A549 (cell line): Measurements from ENCODE around the gene DDI1. TPM values are rescaled to one million over a fixed set of nuclear protein-coding genes. Genes with fewer than 3 reads are reported as not detected.

ENCODE experiments used
- ATAC-seq, 2 experiments: fragments of 200-7000 bp in 1 of 2; fragments of >200 bp in 1 of 2; cut with Nextera tagmentation in 1 of 2; cut with Tn5 transposase in 1 of 2; 3 replicates each; pipeline versions ENCODE4 v1.8.0 to v1.9.1; 2018 to 2020; ENCODE audit warnings: mild to moderate bottlenecking in 1 of 2, moderate library complexity in 1 of 2
- CTCF ChIA-PET: fragments of 300-600 bp; sonication (Branson Sonifier 250); formaldehyde crosslinking; extraction: SDS; loops from one replicate; lab custom pipeline; 2021; ENCODE audit warnings: antibody characterized with exemption, inconsistent platforms; lab: Yijun Ruan, JAX
- POLR2A ChIA-PET: fragments of 350-600 bp; formaldehyde crosslinking; extraction: SDS; loops from one replicate; lab custom pipeline; 2021; ENCODE audit warnings: antibody characterized with exemption, inconsistent platforms; lab: Yijun Ruan, JAX
- DNase-seq, 2 experiments: peaks; one replicate each; pipeline versions ENCODE4 v3.0.0 to v3.0.0-alpha.2; 2011 to 2016; ENCODE audit warnings: low read depth in 1 of 2, low spot score in 1 of 2
- FAIRE-seq: peaks from 2 replicates; lab custom pipeline; 2011; peaks lifted over from hg19 to GRCh38; lab: Jason Lieb, UNC
- H3K27ac ChIP-seq, 2 experiments: fragments of >200 bp; sonication (Bioruptor Twin); formaldehyde crosslinking; 3 replicates each; pipeline ENCODE4 v1.5.1; 2016 to 2017
- H3K4me1 ChIP-seq: fragments of >200 bp; sonication (Bioruptor Twin); formaldehyde crosslinking; 3 replicates; pipeline ENCODE4 v1.6.1; 2016
- H3K4me2 ChIP-seq: fragments of >200 bp; sonication (Bioruptor Twin); formaldehyde crosslinking; 3 replicates; pipeline ENCODE4 v1.6.1; 2016
- H3K4me3 ChIP-seq: fragments of >200 bp; sonication (Bioruptor Twin); formaldehyde crosslinking; 3 replicates; pipeline ENCODE4 v1.5.1; 2016
- H3K9me3 ChIP-seq: fragments of >200 bp; sonication (Bioruptor Twin); formaldehyde crosslinking; 3 replicates; pipeline ENCODE4 v1.6.1; 2016
- CBX2 ChIP-seq: fragments of 200-600 bp; sonication (generic); IDR thresholded peaks from 2 replicates; pipeline ENCODE4 v1.6.1; 2016; ENCODE audit warnings: low read depth, mild to moderate bottlenecking, borderline replicate concordance
- CEBPB ChIP-seq, 2 experiments: fragments of >200 bp in 1 of 2; sonication (Bioruptor Twin) in 1 of 2; formaldehyde crosslinking in 1 of 2; IDR thresholded peaks; 2 replicates each; pipeline ENCODE4 v1.6.1; 2012 to 2016
- CHD2 ChIP-seq: fragments of 150-350 bp; IDR thresholded peaks from 2 replicates; pipeline ENCODE4 v1.6.1; 2014; ENCODE audit warnings: low read length; ENCODE audit not compliant: partially characterized antibody
- CHD4 ChIP-seq: fragments of 200-600 bp; sonication (generic); IDR thresholded peaks from 2 replicates; pipeline ENCODE4 v1.6.1; 2016; ENCODE audit warnings: antibody characterized with exemption, mild to moderate bottlenecking, borderline replicate concordance
- EHF ChIP-seq: fragments of 250-450 bp; sonication (Bioruptor Pico); IDR thresholded peaks from 2 replicates; pipeline ENCODE4 v1.5.0; 2020; ENCODE audit warnings: mild to moderate bottlenecking
- ESRRA ChIP-seq: fragments of 150-350 bp; IDR thresholded peaks from 2 replicates; pipeline ENCODE4 v1.6.1; 2014; ENCODE audit warnings: mild to moderate bottlenecking, low read length, borderline replicate concordance
- FOSL2 ChIP-seq, 2 experiments: fragments of 450-650 bp in 1 of 2; fragments of >200 bp in 1 of 2; sonication (Bioruptor Twin) in 1 of 2; formaldehyde crosslinking; IDR thresholded peaks; 2 replicates each; pipeline versions ENCODE4 v1.5.0 to v1.6.1; 2016 to 2020; ENCODE audit warnings: mild to moderate bottlenecking in 1 of 2, moderate library complexity in 1 of 2
- FOXS1 ChIP-seq: fragments of 250-450 bp; sonication (Bioruptor Pico); IDR thresholded peaks from 2 replicates; pipeline ENCODE4 v1.5.0; 2020; ENCODE audit warnings: mild to moderate bottlenecking, moderate library complexity
- HDAC2 ChIP-seq: fragments of 200-600 bp; sonication (generic); IDR thresholded peaks from 2 replicates; pipeline ENCODE4 v1.6.1; 2016
- HEYL ChIP-seq: fragments of 250-450 bp; sonication (Bioruptor Pico); IDR thresholded peaks from 2 replicates; pipeline ENCODE4 v1.8.0; 2021; ENCODE audit warnings: mild to moderate bottlenecking, moderate library complexity
- HOXA7 ChIP-seq: fragments of 250-450 bp; sonication (Bioruptor Pico); IDR thresholded peaks from 2 replicates; pipeline ENCODE4 v1.5.0; 2020; ENCODE audit warnings: mild to moderate bottlenecking, moderate library complexity
- JUN ChIP-seq, 2 experiments: fragments of >200 bp; sonication (Bioruptor Twin); formaldehyde crosslinking; IDR thresholded peaks; 2 replicates in 1 of 2; 3 replicates in 1 of 2; pipeline ENCODE4 v1.6.1; 2016 to 2017
- KDM1A ChIP-seq: fragments of 200-600 bp; sonication (generic); IDR thresholded peaks from 2 replicates; pipeline ENCODE4 v1.6.1; 2016; ENCODE audit warnings: low read depth, mild to moderate bottlenecking
- MAFK ChIP-seq: fragments of 450-650 bp; IDR thresholded peaks from 2 replicates; pipeline ENCODE4 v1.6.1; 2014; ENCODE audit not compliant: partially characterized antibody
- NFE2L2 ChIP-seq: fragments of 150-350 bp; conservative IDR thresholded peaks from 2 replicates; pipeline ENCODE4 v1.6.1; 2014; ENCODE audit warnings: low read length
- NPAS2 ChIP-seq: fragments of 250-450 bp; sonication (Bioruptor Pico); IDR thresholded peaks from 2 replicates; pipeline ENCODE4 v1.8.0; 2022; ENCODE audit warnings: mild to moderate bottlenecking, moderate library complexity, borderline replicate concordance
- NR3C1 ChIP-seq: fragments of >200 bp; sonication (Bioruptor Twin); formaldehyde crosslinking; IDR thresholded peaks from 3 replicates; pipeline ENCODE4 v1.6.1; 2017
- PHF8 ChIP-seq: fragments of 200-600 bp; sonication (generic); IDR thresholded peaks from 2 replicates; pipeline ENCODE4 v1.6.1; 2016; ENCODE audit warnings: low read depth, mild to moderate bottlenecking, antibody characterized with exemption, moderate library complexity, borderline replicate concordance
- RFX5 ChIP-seq: fragments of 450-650 bp; IDR thresholded peaks from 2 replicates; pipeline ENCODE4 v1.7.1; 2014; ENCODE audit warnings: antibody characterized with exemption, mild to moderate bottlenecking, moderate library complexity
- TFCP2L1 ChIP-seq: fragments of 250-450 bp; sonication (Bioruptor Pico); IDR thresholded peaks from 2 replicates; pipeline ENCODE4 v1.5.0; 2021; ENCODE audit warnings: mild to moderate bottlenecking
- ZC3H11A ChIP-seq: fragments of 450-650 bp; IDR thresholded peaks from 2 replicates; pipeline ENCODE4 v1.6.1; 2014; ENCODE audit warnings: antibody characterized with exemption, mild to moderate bottlenecking
- ZNF302 ChIP-seq: fragments of 250-450 bp; sonication (Bioruptor Pico); IDR thresholded peaks from 2 replicates; pipeline ENCODE4 v1.9.0; 2021; ENCODE audit warnings: inconsistent platforms, mild to moderate bottlenecking, moderate library complexity
- WGBS: methylation state at CpG from one replicate; pipeline ENCODE4 v1.1.6; 2017; ENCODE audit errors: missing lambda C conversion rate; 5-methylcytosine and 5-hydroxymethylcytosine counted together
- polyA plus RNA-seq, 4 experiments: library from polyadenylated mRNA; depleted of rRNA in 3 of 4; stranded (reverse); fragments of >200 nt; fragmentation: RNase III in 1 of 4; extraction: RNeasy Plus Mini Kit Qiagen cat#74134 plus additional on column Dnase treatment in 1 of 4; gene quantifications; 2 replicates in 3 of 4; 3 replicates in 1 of 4; pipeline ENCODE4 v1.2.3, GENCODE V29; 2011 to 2017
- TF ChIP-seq, protein P1 (sequence below): fragments of >200 bp; sonication (Bioruptor Twin); formaldehyde crosslinking; IDR thresholded peaks from 2 replicates; pipeline ENCODE4 v1.6.1; 2016
- TF ChIP-seq, protein P2 (sequence below): IDR thresholded peaks from 2 replicates; pipeline ENCODE4 v1.6.1; 2012; ENCODE audit warnings: low read depth, borderline replicate concordance
- TF ChIP-seq, protein P3 (sequence below): fragments of >200 bp; sonication (Bioruptor Twin); formaldehyde crosslinking; IDR thresholded peaks from 3 replicates; pipeline ENCODE4 v1.5.1; 2016
- TF ChIP-seq, protein P4 (sequence below): fragments of 450-650 bp; IDR thresholded peaks from 2 replicates; pipeline ENCODE4 v1.6.1; 2014; ENCODE audit warnings: antibody characterized with exemption

The DDI1 gene
- polyA plus RNA-seq, 2 of the 4 experiments (the other 2 are of a cell fraction), result not detected

DNA sequence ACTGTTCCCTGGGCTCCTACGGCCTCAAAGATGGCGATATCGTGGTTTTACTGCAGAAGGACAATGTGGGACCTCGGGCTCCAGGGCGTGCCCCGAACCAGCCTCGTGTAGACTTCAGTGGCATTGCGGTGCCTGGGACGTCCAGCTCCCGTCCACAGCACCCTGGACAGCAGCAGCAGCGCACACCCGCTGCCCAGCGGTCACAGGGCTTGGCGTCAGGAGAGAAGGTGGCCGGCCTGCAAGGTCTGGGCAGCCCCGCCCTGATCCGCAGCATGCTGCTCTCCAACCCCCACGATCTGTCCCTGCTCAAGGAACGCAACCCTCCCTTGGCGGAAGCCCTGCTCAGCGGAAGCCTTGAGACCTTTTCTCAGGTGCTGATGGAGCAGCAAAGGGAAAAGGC is 555 bp downstream of the DDI1 start:
- DNase-seq, result no peak
- Histone ChIP-seq H3K27ac (no peak overlapping the region), H3K4me1 (peaks cover 20% of the 10 kb centered on the region), H3K4me3 (no peak overlapping the region), H3K4me2 (no peak overlapping the region), H3K9me3 (no peaks in the 10 kb centered on the region)
- ChIA-PET CTCF (no interaction called here), POLR2A (no interaction called here)
- ATAC-seq, result no peak
- TF ChIP-seq CHD2 (no peak), HOXA7 (no peak), NPAS2 (CRISPR knock-in tag) (no peak), FOSL2 (IDR thresholded peaks at IDR 0.05) (no peak), FOSL2 (CRISPR knock-in tag; IDR thresholded peaks at IDR 0.05) (no peak), TFCP2L1 (no peak), ESRRA (no peak), HDAC2 (no peak), NR3C1 (no peak), JUN (IDR thresholded peaks at IDR 0.05) (no peak), NFE2L2 (no peak), PHF8 (no peak), ZC3H11A (no peak), RFX5 (no peak), CBX2 (no peak), FOXS1 (no peak), CEBPB (IDR thresholded peaks at IDR 0.05) (no peak), ZNF302 (no peak)
- TF ChIP-seq, protein P1, sequence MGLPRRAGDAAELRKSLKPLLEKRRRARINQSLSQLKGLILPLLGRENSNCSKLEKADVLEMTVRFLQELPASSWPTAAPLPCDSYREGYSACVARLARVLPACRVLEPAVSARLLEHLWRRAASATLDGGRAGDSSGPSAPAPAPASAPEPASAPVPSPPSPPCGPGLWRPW, result no peak
- TF ChIP-seq, protein P2, sequence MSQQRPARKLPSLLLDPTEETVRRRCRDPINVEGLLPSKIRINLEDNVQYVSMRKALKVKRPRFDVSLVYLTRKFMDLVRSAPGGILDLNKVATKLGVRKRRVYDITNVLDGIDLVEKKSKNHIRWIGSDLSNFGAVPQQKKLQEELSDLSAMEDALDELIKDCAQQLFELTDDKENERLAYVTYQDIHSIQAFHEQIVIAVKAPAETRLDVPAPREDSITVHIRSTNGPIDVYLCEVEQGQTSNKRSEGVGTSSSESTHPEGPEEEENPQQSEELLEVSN, result no peak
- TF ChIP-seq, protein P3, sequence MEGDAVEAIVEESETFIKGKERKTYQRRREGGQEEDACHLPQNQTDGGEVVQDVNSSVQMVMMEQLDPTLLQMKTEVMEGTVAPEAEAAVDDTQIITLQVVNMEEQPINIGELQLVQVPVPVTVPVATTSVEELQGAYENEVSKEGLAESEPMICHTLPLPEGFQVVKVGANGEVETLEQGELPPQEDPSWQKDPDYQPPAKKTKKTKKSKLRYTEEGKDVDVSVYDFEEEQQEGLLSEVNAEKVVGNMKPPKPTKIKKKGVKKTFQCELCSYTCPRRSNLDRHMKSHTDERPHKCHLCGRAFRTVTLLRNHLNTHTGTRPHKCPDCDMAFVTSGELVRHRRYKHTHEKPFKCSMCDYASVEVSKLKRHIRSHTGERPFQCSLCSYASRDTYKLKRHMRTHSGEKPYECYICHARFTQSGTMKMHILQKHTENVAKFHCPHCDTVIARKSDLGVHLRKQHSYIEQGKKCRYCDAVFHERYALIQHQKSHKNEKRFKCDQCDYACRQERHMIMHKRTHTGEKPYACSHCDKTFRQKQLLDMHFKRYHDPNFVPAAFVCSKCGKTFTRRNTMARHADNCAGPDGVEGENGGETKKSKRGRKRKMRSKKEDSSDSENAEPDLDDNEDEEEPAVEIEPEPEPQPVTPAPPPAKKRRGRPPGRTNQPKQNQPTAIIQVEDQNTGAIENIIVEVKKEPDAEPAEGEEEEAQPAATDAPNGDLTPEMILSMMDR, result no peak
- 98% methylated on average over 12 of the region's 21 CpGs for WGBS
- no peak for FAIRE-seq

DNA sequence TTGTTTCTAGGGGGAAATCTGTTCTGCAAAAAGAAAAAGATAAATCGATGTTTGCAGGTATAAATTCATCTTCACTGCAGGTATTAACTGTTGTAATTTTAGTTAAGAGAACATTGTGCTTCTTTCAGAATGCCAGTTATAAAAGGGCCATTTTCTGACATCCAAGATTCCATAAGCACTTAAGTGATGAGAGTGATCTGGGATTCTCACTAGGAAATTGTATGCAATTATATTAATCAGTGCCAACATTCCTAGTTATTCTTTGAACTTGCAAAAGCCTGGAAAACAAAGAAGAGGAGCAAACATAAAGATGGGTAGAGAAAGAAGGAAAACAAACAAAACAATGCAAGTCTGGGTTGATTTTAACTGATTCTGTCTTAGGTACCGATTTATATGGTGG is 5.4 kb downstream of the DDI1 start:
- no peak for TF ChIP-seq MAFK
- TF ChIP-seq CHD4, result no peak
- no peak for TF ChIP-seq HEYL (CRISPR knock-in tag)
- no peak for TF ChIP-seq KDM1A
- TF ChIP-seq CEBPB (IDR thresholded peaks at IDR 0.05), result no peak
- no peak for TF ChIP-seq EHF (CRISPR knock-in tag)
- TF ChIP-seq, protein P4, sequence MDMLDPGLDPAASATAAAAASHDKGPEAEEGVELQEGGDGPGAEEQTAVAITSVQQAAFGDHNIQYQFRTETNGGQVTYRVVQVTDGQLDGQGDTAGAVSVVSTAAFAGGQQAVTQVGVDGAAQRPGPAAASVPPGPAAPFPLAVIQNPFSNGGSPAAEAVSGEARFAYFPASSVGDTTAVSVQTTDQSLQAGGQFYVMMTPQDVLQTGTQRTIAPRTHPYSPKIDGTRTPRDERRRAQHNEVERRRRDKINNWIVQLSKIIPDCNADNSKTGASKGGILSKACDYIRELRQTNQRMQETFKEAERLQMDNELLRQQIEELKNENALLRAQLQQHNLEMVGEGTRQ, result no peak
- TF ChIP-seq, all 56 proteins: peak for 0

More for the DNA sequence above, 5.4 kb downstream of the DDI1 start:
- Histone ChIP-seq H3K4me1 (peaks cover 13% of the 10 kb centered on the region; the same call in 1 of the 3 replicates), H3K27ac (no peak overlapping the region), H3K9me3 (no peaks in the 10 kb centered on the region), H3K4me3 (no peak overlapping the region), H3K4me2 (no peak overlapping the region; the same call in 2 of the 3 replicates)
- ATAC-seq, result no peak
- WGBS, result 43% methylated on average over 2 of the region's 2 CpGs
- ChIA-PET POLR2A (no interaction called here), CTCF (no interaction called here)
- no peak for FAIRE-seq
- DNase-seq, result no peak
